Activated T-cell treated with anti-CD3 and anti-CD28 coated beads for 1 hour (primary cell): Measurements from ENCODE around the gene LYG1.

ENCODE experiments used
- DNase-seq: peaks from one replicate; pipeline ENCODE4 v3.0.0-alpha.2; 2020; ENCODE audit warnings: low read depth

Gene LYG1

GRCh38 chr2:99275882-99276281, 25.1 kb downstream of the LYG1 start:
- no peak for DNase-seq

GRCh38 chr2:99261242-99261641, 39.8 kb downstream of the LYG1 start:
- no peak for DNase-seq

GRCh38 chr2:99260184-99260583, 40.8 kb downstream of the LYG1 start:
- no peak for DNase-seq

GRCh38 chr2:99259465-99259864, 41.5 kb downstream of the LYG1 start:
- DNase-seq: no peak

- DNase-seq: no peak
These were observed 44.3 kb downstream of the LYG1 start for GRCh38 chr2:99256677-99257076.

- no peak for DNase-seq
These were observed 45.3 kb downstream of the LYG1 start, which contains the start of gene LYG2 for GRCh38 chr2:99255491-99256318. Gene LYG2, minus strand, starts transcription at chr2:99255666. Its CDS starts 1,406 bp downstream, at chr2:99254260.

GRCh38 chr2:99249951-99250350, 51.0 kb downstream of the LYG1 start:
- DNase-seq: no peak

- no peak for DNase-seq
These were observed 58.8 kb downstream of the LYG1 start for GRCh38 chr2:99242151-99242550.

GRCh38 chr2:99240431-99240830, 60.6 kb downstream of the LYG1 start:
- no peak for DNase-seq

GRCh38 chr2:99238599-99238998, 62.4 kb downstream of the LYG1 start:
- no peak for DNase-seq
